ENCODE measurements around the gene CTH.
"Not testable (repeated sequence)": the region's sequence is repeated elsewhere in the genome, so short reads cannot be mapped to it uniquely, and the experiment has no call there.

Gene CTH

DNA sequence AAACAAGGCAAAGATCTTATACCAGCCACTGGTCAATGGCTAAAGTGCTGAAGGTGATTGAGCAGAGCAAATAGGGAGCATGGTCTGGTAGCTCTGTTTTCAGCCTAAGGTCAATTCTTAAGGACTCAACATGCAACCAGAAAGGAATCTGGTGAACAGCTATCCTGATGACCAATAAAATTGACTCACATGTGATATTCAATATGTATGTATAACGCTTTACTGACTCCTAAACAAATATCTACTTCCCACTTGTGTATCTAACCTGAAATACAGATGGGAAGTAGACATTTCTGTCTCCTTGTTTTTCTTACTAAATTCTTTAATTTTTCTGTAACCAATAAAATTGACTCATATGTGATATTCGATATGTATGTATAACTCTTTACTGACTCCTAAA lies 24.9 kb upstream of the CTH start:
- H3K27me3 Mint-ChIP-seq, result peaks cover 20 to 45% of the 10 kb centered on the region in 2 donors
- H3K27ac Mint-ChIP-seq, result no peak overlapping the region
- no peaks in the 10 kb centered on the region for H3K9me3 Mint-ChIP-seq
- H3K4me1 Mint-ChIP-seq (ENCODE audit: low read depth in 2 of 2), result no peaks in the 10 kb centered on the region
- DNase-seq, result no peak
- ATAC-seq (replicated peaks), result no peak
- H3K36me3 Mint-ChIP-seq (ENCODE audit: insufficient read depth), result no peaks in the 10 kb centered on the region
- H3K4me3 Mint-ChIP-seq, result no peak overlapping the region

DNA sequence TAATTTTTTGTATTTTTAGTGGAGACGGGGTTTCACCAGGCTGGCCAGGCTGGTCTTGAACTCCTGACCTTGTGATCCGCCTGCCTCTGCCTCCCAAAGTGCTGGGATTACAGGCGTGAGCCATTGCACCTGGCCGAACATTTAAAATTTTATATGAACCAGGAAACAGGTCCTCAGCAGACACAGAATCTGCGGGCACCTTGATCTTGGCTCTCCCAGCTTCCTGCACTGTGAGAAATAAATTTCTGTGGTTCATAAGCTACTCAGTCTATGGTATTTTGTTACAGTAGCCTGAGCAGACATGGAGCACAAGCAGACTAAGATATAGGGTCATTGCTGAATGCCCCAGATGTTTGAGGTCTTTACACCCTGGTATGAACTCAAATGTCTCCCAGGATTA lies 23.6 kb upstream of the CTH start:
- H3K9me3 Mint-ChIP-seq, result no peaks in the 10 kb centered on the region
- no peak for DNase-seq
- no peak overlapping the region for H3K4me3 Mint-ChIP-seq
- no peak for ATAC-seq (replicated peaks)
- H3K27me3 Mint-ChIP-seq, result peaks cover 20 to 40% of the 10 kb centered on the region in 2 donors
- H3K36me3 Mint-ChIP-seq (ENCODE audit: insufficient read depth), result no peaks in the 10 kb centered on the region
- H3K27ac Mint-ChIP-seq, result no peak overlapping the region
- H3K4me1 Mint-ChIP-seq (ENCODE audit: low read depth in 2 of 2), result no peaks in the 10 kb centered on the region

DNA sequence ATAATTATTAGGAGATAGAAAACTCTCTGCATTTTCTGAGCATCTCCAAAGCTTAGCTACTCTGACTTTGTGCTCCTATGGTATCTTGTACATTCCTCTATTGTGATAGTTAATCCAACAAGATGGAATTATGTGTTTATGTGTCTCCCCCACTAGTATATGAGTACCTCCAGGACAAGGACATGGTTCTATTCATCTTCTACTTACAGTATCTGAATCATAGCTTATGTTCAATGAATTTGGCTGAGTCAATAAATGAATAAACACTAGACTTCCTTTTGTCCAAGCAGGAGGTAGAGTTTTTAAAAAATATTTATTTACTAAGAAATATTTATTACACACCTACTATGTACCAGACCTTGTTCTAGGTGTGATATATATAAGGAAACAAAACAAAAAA lies 18.4 kb upstream of the CTH start:
- Mint-ChIP-seq H3K4me1 (ENCODE audit: low read depth in 2 of 2) (no peaks in the 10 kb centered on the region), H3K27ac (no peak overlapping the region), H3K27me3 (peaks cover 18 to 42% of the 10 kb centered on the region in 2 donors)

DNA sequence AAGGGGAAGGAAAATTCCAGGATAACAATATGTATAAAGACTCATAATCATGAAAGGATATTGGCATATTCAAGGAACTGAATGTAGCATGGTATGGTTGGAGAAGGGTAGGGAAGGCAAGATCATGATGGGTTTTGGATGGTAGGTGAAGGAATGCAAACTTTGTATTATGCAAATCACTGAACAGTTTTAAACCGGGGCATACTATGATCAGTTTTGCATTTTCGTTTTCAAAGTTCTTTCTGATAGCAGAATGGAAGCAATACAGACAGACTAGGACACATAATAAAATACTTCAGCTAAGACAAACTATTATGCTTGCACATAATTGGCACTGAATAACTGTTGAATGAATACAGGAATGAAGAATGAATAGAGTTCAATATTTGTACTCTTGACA lies 14.5 kb upstream of the CTH start:
- DNase-seq, result no peak
- Mint-ChIP-seq H3K4me3 (no peak overlapping the region), H3K27me3 (peaks cover 22 to 31% of the 10 kb centered on the region in 2 donors), H3K27ac (no peak overlapping the region), H3K36me3 (ENCODE audit: insufficient read depth) (no peaks in the 10 kb centered on the region), H3K9me3 (no peaks in the 10 kb centered on the region), H3K4me1 (ENCODE audit: low read depth in 2 of 2) (no peaks in the 10 kb centered on the region)
- no peak for ATAC-seq (replicated peaks)

More for the DNA sequence above, 18.4 kb upstream of the CTH start:
- Mint-ChIP-seq H3K4me3 (no peak overlapping the region), H3K9me3 (no peaks in the 10 kb centered on the region), H3K36me3 (ENCODE audit: insufficient read depth) (no peaks in the 10 kb centered on the region)
- no peak for DNase-seq
- ATAC-seq (replicated peaks), result no peak

- no peak overlapping the region for H3K4me3 Mint-ChIP-seq
- no peaks in the 10 kb centered on the region for H3K4me1 Mint-ChIP-seq (ENCODE audit: low read depth in 2 of 2)
- H3K9me3 Mint-ChIP-seq, result no peaks in the 10 kb centered on the region
- ATAC-seq (replicated peaks) (no peak), DNase-seq (no peak)
- H3K27ac Mint-ChIP-seq, result peak overlapping the region in 1 of 2 donors; percentile 6
- H3K27me3 Mint-ChIP-seq, result peaks cover 22 to 31% of the 10 kb centered on the region in 2 donors
- H3K36me3 Mint-ChIP-seq (ENCODE audit: insufficient read depth), result no peaks in the 10 kb centered on the region
Measured at GRCh38 chr1:70397013-70397412, 14.1 kb upstream of the CTH start.

DNA sequence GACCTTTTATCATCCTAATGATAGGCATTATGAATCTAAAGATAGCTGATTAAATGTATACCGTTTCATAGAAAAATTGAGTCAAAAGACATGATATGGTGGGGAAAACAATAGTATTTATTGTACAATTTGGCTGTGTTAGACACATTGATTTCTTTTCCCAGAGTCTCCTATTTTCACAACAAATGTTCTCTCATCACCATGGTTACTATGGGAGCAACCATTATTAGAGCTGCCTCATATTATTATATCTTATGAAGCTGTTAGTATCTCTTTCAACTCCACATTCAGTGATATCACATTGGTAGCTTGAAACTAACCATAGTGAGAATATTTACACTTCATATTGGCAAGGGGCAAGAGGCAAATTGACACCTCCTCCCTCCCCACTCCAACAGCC lies 10.7 kb upstream of the CTH start:
- Mint-ChIP-seq H3K4me1 (ENCODE audit: low read depth in 2 of 2) (no peaks in the 10 kb centered on the region), H3K9me3 (no peaks in the 10 kb centered on the region), H3K27ac (no peak overlapping the region), H3K36me3 (ENCODE audit: insufficient read depth) (no peaks in the 10 kb centered on the region), H3K4me3 (no peak overlapping the region), H3K27me3 (peaks cover 25 to 28% of the 10 kb centered on the region in 2 donors)
- no peak for ATAC-seq (replicated peaks)
- DNase-seq, result no peak

GRCh38 chr1:70401974-70402373 lies 9.1 kb upstream of the CTH start:
- Mint-ChIP-seq H3K36me3 (ENCODE audit: insufficient read depth) (no peaks in the 10 kb centered on the region), H3K4me1 (ENCODE audit: low read depth in 2 of 2) (no peaks in the 10 kb centered on the region), H3K9me3 (no peaks in the 10 kb centered on the region), H3K4me3 (no peak overlapping the region), H3K27ac (no peak overlapping the region), H3K27me3 (peaks cover 25 to 43% of the 10 kb centered on the region in 2 donors)
- DNase-seq (no peak), ATAC-seq (replicated peaks) (no peak)

DNA sequence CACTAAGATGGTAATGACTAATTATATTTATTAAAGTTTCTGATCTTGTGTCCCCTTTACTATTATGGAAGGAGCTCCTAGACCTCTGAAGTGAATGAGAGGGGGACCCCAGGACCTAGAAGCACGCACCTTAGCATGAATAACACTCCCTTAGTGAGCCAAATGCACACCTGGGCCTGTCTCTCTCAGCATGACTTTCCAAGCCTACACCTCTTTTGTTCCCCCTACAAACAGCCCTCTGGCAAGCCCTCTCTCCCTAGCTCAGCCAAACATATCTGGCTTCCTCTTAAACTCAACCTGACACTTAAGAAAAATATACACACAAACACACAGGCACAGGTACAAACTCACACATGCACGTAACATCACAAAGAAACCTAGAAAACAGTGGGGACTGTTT lies 7.3 kb upstream of the CTH start:
- Mint-ChIP-seq H3K4me3 (no peak overlapping the region), H3K27ac (no peak overlapping the region), H3K36me3 (ENCODE audit: insufficient read depth) (no peaks in the 10 kb centered on the region), H3K9me3 (no peaks in the 10 kb centered on the region), H3K27me3 (peaks cover 27 to 47% of the 10 kb centered on the region in 2 donors), H3K4me1 (ENCODE audit: low read depth in 2 of 2) (no peaks in the 10 kb centered on the region)
- DNase-seq (no peak), ATAC-seq (replicated peaks) (no peak)

DNA sequence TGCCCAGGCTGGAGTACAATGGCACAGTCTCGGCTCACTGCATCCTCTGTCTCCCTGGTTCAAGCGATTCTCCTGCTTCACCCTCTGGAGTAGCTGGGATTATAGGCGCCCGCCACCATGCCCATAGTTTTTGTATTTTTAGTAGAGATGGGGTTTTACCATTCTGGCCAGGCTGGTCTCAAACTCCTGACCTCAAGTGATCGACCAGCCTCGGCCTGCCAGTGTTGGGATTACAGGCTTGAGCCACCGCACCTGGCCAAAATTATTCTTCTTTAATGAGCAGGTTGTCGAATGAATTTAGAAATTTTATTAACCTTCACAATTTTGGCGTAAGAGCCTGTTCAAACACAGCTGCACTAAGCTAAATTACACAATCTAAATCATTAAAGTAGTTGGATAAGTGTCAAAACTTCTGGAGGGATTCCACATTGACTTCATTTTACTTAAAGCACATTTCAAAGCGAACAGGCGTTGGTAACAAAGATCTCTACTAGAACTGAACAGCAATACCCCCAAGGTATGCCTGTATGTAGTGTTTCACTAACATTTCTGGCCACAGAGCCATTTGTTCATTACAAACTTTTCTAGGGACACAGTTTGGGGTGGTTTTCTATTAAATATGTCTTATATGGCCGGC lies 5.2 kb upstream of the CTH start:
- H3K27me3 Mint-ChIP-seq, result peaks cover 23 to 40% of the 10 kb centered on the region in 2 donors
- no peaks in the 10 kb centered on the region for H3K9me3 Mint-ChIP-seq
- ATAC-seq (replicated peaks), result no peak
- peaks cover 8% of the 10 kb centered on the region for H3K36me3 Mint-ChIP-seq (ENCODE audit: insufficient read depth)
- no peak for DNase-seq
- H3K27ac Mint-ChIP-seq, result no peak overlapping the region
- H3K4me1 Mint-ChIP-seq (ENCODE audit: low read depth in 2 of 2), result peaks cover 4 to 6% of the 10 kb centered on the region in 2 donors
- no peak overlapping the region for H3K4me3 Mint-ChIP-seq

GRCh38 chr1:70409136-70409535 lies 1.9 kb upstream of the CTH start:
- Mint-ChIP-seq H3K27me3 (peaks cover 22 to 30% of the 10 kb centered on the region in 2 donors), H3K27ac (no peak overlapping the region), H3K36me3 (ENCODE audit: insufficient read depth) (peaks cover 13% of the 10 kb centered on the region), H3K4me1 (ENCODE audit: low read depth in 2 of 2) (peaks cover 14 to 23% of the 10 kb centered on the region in 2 donors), H3K9me3 (no peaks in the 10 kb centered on the region), H3K4me3 (no peak overlapping the region)
- ATAC-seq (replicated peaks) (no peak), DNase-seq (no peak)

GRCh38 chr1:70411360-70411844 lies 334 bp downstream of the CTH start:
- Mint-ChIP-seq H3K9me3 (no peaks in the 10 kb centered on the region), H3K4me3 (peak overlapping the region; percentile 93 to 94), H3K27ac (peak overlapping the region; percentile 91 to 93), H3K4me1 (ENCODE audit: low read depth in 2 of 2) (peaks cover 14 to 23% of the 10 kb centered on the region in 2 donors), H3K27me3 (peaks cover 8 to 9% of the 10 kb centered on the region in 2 donors), H3K36me3 (ENCODE audit: insufficient read depth) (peaks cover 13% of the 10 kb centered on the region)
- DNase-seq (no peak), ATAC-seq (replicated peaks) (no peak)

GRCh38 chr1:70415882-70416281 lies 4.8 kb downstream of the CTH start:
- Mint-ChIP-seq H3K36me3 (ENCODE audit: insufficient read depth) (peaks cover 6% of the 10 kb centered on the region), H3K4me3 (no peak overlapping the region), H3K27ac (no peak overlapping the region), H3K9me3 (no peaks in the 10 kb centered on the region), H3K4me1 (ENCODE audit: low read depth in 2 of 2) (peaks cover 11 to 18% of the 10 kb centered on the region in 2 donors), H3K27me3 (no peaks in the 10 kb centered on the region)
- no peak for ATAC-seq (replicated peaks)
- DNase-seq, result no peak

DNA sequence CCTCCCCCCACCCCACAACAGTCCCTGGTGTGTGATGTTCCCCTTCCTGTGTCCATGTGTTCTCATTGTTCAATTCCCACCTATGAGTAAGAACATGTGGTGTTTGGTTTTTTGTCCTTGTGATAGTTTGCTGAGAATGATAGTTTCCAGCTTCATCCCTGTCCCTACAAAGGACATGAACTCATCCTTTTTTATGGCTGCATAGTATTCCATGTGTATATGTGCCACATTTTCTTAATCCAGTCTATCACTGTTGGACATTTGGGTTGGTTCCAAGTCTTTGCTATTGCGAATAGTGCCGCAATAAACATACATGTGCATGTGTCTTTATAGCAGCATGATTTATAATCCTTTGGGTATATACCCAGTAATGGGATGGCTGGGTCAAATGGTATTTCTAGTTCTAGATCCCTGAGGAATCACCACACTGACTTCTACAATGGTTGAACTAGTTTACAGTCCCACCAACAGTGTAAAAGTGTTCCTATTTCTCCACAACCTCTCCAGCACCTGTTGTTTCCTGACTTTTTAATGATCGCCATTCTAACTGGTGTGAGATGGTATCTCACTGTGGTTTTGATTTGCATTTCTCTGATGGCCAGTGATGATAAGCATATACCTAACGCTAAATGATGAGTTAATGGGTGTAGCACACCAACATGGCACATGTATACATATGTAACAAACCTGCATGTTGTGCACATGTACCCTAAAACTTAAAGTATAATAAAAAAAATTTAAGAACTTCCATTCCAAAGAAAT lies 8.1 kb downstream of the CTH start:
- H3K9me3 Mint-ChIP-seq; H3K36me3 Mint-ChIP-seq (ENCODE audit: insufficient read depth); DNase-seq; H3K27ac Mint-ChIP-seq; H3K4me1 Mint-ChIP-seq (ENCODE audit: low read depth in 2 of 2); H3K27me3 Mint-ChIP-seq; H3K4me3 Mint-ChIP-seq; ATAC-seq (replicated peaks): not testable (repeated sequence)

DNA sequence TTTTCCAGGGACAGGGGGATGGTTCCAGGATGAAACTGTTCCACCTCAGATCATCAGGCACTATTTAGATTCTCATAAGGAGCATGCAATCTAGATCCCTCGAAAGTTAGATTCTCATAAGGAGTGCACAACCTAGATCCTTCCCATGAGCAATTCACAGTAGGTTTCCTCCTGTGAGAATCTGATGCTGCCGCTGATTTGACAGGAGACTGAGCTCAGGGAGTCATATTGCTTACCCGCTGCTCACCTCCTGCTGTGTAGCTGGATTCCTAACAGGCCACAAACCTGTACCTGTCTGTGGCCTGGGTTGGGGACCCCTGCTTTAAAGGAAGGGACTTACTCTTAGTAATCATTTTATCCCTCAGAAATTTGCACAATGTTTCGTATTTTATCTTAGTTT lies 9.3 kb downstream of the CTH start:
- no peak for DNase-seq
- H3K27ac Mint-ChIP-seq, result no peak overlapping the region
- no peaks in the 10 kb centered on the region for H3K4me1 Mint-ChIP-seq (ENCODE audit: low read depth in 2 of 2)
- no peaks in the 10 kb centered on the region for H3K9me3 Mint-ChIP-seq
- ATAC-seq (replicated peaks), result no peak
- H3K4me3 Mint-ChIP-seq, result no peak overlapping the region
- H3K36me3 Mint-ChIP-seq (ENCODE audit: insufficient read depth), result peaks cover 5% of the 10 kb centered on the region
- no peaks in the 10 kb centered on the region for H3K27me3 Mint-ChIP-seq
